Measurements from ENCODE around the gene CSNK2B.

Gene CSNK2B

DNA sequence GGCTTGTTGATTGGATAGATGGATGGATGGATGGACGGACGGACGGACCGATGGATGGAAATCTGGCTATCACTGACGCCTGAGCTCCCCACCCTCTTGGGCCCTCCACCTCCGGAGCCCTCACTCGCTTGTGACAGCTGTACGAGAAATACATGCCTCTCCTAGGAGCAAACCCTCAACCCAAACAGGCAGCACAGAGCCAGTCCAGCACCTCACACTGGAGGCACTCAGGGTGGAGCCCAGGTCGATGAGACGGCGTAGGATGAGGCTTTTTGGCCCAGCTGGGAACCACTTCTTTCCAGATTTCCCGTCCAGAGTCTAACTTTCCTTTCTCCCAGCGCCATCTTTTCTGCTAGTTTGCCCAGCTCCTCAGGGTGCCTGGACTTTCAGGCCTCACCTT is 17.7 kb downstream of the CSNK2B start:
- no peak overlapping the region for H3K27ac ChIP-seq
- DNase-seq (ENCODE audit: low spot score), result no peak
- TF ChIP-seq, protein P1, sequence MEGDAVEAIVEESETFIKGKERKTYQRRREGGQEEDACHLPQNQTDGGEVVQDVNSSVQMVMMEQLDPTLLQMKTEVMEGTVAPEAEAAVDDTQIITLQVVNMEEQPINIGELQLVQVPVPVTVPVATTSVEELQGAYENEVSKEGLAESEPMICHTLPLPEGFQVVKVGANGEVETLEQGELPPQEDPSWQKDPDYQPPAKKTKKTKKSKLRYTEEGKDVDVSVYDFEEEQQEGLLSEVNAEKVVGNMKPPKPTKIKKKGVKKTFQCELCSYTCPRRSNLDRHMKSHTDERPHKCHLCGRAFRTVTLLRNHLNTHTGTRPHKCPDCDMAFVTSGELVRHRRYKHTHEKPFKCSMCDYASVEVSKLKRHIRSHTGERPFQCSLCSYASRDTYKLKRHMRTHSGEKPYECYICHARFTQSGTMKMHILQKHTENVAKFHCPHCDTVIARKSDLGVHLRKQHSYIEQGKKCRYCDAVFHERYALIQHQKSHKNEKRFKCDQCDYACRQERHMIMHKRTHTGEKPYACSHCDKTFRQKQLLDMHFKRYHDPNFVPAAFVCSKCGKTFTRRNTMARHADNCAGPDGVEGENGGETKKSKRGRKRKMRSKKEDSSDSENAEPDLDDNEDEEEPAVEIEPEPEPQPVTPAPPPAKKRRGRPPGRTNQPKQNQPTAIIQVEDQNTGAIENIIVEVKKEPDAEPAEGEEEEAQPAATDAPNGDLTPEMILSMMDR (IDR thresholded peaks at IDR 0.05), result no peak
- H3K4me3 ChIP-seq, result no peak overlapping the region

DNA sequence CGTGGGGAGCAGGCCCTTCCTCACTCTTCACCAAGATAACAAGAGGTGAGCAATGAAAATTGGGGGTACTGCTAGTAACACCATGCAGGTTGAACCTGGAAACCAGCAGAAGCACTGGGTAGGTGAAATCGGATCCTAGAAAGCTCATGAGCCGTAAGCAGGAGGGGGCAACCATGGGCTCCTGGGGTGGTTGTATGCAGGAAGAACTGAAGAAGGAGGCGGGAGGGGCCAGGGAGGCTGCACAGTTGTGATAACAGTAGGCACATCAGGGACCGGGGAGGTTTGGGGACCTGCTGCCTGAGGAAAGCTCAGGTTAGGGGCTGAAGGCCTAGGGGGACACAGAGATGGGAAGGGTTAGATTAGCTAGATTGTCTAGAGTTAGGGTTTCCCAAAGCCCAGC is 20.6 kb downstream of the CSNK2B start:
- TF ChIP-seq, protein P1 (IDR thresholded peaks at IDR 0.05), result no peak
- no peak overlapping the region for H3K27ac ChIP-seq
- no peak overlapping the region for H3K4me3 ChIP-seq
- no peak for DNase-seq (ENCODE audit: low spot score)

DNA sequence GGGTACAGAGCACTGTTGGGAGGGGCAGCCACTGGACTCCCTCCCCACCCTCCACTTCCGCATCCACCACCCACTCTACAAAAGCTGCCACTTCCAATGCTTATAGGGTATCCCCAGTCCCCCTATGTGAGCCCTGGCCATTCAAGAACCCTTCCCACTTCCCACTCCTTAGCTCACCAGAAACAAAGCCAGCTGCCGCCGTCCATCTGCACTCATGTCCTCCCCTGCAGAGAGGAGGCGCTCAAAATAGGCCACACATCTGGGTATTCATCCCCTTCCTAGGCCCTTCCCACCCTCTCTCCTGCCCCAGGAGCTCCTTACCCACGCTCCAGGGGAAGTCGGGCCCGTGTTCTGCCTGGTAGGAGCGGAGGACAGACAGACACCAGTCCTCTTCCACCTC is 21.4 kb downstream of the CSNK2B start:
- Histone ChIP-seq H3K4me3 (no peak overlapping the region), H3K27ac (no peak overlapping the region)
- TF ChIP-seq, protein P1 (IDR thresholded peaks at IDR 0.05), result no peak
- no peak for DNase-seq (ENCODE audit: low spot score)

DNA sequence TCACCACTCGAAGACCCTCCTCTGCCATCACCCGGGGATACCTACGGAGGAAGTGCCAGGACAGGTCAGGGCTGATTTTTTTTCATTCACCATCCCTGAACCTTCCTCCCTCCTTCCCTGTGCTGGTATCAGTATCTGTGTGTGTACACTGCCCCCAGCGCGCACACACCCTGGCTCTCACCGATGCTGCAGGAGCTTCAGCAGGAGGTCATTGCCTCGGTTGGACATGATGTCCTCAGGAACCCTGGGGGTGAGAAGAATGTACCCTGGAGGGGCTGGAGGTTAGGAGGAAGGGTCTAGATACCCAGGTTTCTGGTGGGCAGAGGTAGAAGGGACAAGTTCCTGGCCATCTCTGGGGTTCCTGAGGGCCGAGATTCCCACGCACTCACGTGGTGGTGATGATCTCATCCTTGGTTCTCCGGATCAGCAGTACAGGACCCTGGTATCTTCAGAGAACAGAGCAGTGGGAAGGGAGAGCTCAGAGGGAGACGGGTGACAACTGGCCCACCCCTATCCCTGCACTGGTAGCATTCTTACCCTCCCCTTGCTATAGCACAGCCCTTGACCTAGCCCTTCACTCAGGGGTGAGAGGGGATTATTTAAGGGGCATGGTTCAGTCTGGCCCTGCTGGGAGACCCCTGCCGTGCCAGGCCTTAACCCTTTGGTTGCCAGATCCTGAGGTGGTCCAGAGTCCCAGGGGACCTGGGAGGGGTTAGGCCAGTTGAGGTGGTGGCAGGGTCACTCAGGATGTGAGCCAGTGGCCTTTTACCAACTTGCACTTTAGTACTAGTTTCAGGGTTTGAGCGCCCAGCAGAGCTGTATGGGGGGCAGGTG is 22.2 kb downstream of the CSNK2B start:
- TF ChIP-seq, protein P1 (IDR thresholded peaks at IDR 0.05), result no peak
- DNase-seq (ENCODE audit: low spot score), result no peak
- H3K27ac ChIP-seq, result no peak overlapping the region
- no peak overlapping the region for H3K4me3 ChIP-seq

DNA sequence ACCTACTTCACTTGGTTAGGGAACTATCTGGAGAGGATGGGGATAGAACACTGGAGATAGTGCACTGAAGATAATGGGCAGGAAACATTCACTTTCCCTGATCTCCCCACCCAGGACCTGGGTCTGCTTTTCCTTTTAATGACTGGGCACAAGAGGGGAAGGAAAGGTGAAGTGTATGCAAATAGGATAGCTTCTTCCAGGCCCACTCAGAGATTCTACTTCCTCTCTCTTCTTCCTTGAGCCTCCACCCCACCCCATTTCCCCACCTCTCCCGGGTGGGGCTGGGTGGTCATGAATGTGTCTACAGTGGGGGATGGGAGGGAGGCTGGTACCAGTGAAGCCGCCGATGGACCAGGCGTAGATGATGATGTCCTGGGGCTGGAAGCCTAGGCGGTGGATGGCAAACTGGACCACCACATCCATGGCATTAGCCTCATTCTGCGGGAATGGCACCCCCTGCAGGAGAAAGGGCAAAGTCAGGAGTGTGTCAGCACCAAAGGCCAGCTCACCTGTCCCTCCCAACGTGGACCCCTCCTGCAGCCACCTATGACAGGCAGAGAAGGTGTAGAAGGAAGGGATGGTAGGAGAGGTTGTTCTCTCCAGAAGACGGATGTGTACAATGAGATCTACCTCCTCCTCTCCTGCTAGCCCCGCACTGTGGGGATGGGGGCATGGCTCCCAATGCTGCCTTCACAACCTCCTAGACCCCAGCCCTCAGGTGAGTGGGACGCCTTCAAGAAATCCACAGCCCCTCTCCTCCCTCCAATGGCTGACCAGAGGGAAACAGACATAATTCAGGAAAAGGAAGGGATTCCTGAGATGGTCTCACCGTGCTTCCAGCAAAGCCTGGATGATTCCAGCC is 23.6 kb downstream of the CSNK2B start:
- no peak overlapping the region for H3K4me3 ChIP-seq
- H3K27ac ChIP-seq, result no peak overlapping the region
- no peak for DNase-seq (ENCODE audit: low spot score)
- TF ChIP-seq, protein P1 (IDR thresholded peaks at IDR 0.05), result no peak

DNA sequence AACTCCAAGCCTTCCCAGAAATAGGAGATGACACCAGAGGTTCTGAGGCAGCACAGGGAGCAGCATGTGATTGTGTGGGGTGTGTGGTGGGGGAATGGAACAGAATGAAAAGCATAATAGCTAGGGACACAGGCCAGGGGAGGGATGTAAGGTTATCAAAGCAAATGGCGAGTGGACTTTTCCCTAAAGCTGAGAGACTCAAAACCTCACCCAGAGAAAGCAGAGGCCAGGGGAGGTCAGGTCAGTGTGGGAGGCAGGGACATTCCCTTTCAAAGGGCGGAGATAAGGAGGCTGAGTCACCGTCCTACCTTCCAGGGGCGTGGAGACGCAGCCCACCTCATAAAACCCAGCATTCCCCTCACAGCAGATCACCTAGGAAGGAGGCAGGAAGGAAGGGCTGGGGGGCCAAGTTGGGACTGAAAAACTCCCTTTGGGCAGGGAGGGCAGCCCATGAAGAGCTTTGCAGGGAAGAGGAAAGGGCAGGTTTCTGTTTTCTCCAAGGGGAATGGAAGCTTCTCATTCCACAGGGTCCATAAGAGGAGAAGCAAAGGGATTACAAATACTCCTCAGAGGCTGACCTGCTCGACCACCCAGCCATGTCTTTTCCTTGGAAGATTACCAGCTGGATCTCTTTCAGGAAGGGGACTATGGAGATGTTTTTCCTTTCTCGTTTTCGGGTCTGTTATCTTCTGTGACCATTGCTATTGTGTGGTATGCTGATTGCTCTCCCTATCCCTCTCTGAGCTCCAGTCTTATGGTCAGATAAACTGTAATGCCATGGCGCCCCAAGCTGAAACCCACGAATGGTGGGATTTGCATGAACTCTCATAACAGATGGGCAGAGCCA is 24.6 kb downstream of the CSNK2B start:
- no peak overlapping the region for H3K27ac ChIP-seq
- TF ChIP-seq, protein P1 (IDR thresholded peaks at IDR 0.05), result no peak
- no peak for DNase-seq (ENCODE audit: low spot score)
- no peak overlapping the region for H3K4me3 ChIP-seq
